Measurements from ENCODE around the gene NUP133.

DNA sequence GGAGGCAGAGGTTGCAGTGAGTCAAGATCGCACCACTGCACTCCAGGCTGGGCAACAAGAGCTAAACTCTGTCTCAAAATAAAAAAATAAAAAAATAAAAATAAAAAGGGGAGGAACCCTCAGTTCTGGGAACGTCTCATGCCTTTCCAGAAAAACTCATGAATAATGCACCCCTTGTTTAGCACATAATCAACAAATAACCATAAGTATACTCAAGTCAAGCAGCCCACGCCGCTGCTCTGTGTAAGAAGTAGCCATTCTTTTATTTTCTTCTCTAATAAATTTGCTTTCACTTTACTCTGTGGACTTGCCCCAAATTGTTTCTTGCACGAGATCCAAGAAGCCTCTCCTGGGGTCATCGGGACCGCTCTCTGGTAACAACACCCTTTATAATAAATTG lies 59.8 kb downstream of the NUP133 start:
- no peak for TF ChIP-seq POLR2A (IDR thresholded peaks at IDR 0.05; ENCODE audit: low read length)
- no peak for TF ChIP-seq GATA1 (IDR thresholded peaks at IDR 0.05; ENCODE audit: low read depth, low read length)
